DOHH2 (cell line): ENCODE data around the gene KIAA0930.

ENCODE experiments used
- H3F3A ChIP-seq: fragments of 200-600 bp; sonication (generic), shearing (Covaris generic); 2 replicates; pipeline ENCODE4 v1.6.0; 2016; ENCODE audit warnings: antibody characterized with exemption, mild to moderate bottlenecking; ENCODE audit not compliant: control insufficient read depth, insufficient read depth
- H3K27ac ChIP-seq: fragments of 200-600 bp; sonication (generic); 2 replicates; pipeline ENCODE4 v1.5.1; 2014; ENCODE audit warnings: low read depth, mild to moderate bottlenecking, low read length, moderate library complexity
- H3K27me3 ChIP-seq: fragments of 200-600 bp; sonication (generic); 2 replicates; pipeline ENCODE4 v1.6.1; 2014; ENCODE audit warnings: mild to moderate bottlenecking, low read length, mixed read lengths; ENCODE audit not compliant: control insufficient read depth
- H3K36me3 ChIP-seq: fragments of 200-600 bp; sonication (generic); 2 replicates; pipeline ENCODE4 v1.6.1; 2014; ENCODE audit warnings: mild to moderate bottlenecking, low read length, moderate library complexity, mixed read lengths; ENCODE audit not compliant: control insufficient read depth
- H3K4me1 ChIP-seq: fragments of 200-600 bp; sonication (generic); 2 replicates; pipeline ENCODE4 v1.6.1; 2014; ENCODE audit warnings: mild to moderate bottlenecking, low read length, mixed read lengths; ENCODE audit not compliant: control insufficient read depth
- H3K4me2 ChIP-seq: fragments of 200-600 bp; sonication (generic); 2 replicates; pipeline ENCODE4 v1.6.0; 2014; ENCODE audit warnings: mild to moderate bottlenecking, low read length, moderate library complexity
- H3K4me3 ChIP-seq: fragments of 200-600 bp; sonication (generic); 2 replicates; pipeline ENCODE4 v1.5.1; 2014; ENCODE audit warnings: mild to moderate bottlenecking, low read length, mixed read lengths
- H3K79me2 ChIP-seq: fragments of 200-600 bp; sonication (generic); 2 replicates; pipeline ENCODE4 v1.6.1; 2014; ENCODE audit warnings: mild to moderate bottlenecking, low read length, mixed read lengths; ENCODE audit not compliant: control insufficient read depth
- H3K9me2 ChIP-seq: fragments of 200-600 bp; sonication (generic); replicated peaks from 2 replicates; pipeline ENCODE4 v1.6.1; 2014; ENCODE audit warnings: mild to moderate bottlenecking, low read length, mixed read lengths; ENCODE audit not compliant: control insufficient read depth
- H3K9me3 ChIP-seq: fragments of 200-600 bp; sonication (generic); 2 replicates; pipeline ENCODE4 v1.6.1; 2014; ENCODE audit warnings: antibody characterized with exemption, low read length, mixed read lengths; ENCODE audit not compliant: control insufficient read depth, insufficient read depth
- H4K20me1 ChIP-seq: fragments of 200-600 bp; sonication (generic); 2 replicates; pipeline ENCODE4 v1.6.0; 2014; ENCODE audit warnings: low read depth, mild to moderate bottlenecking, antibody characterized with exemption, low read length, moderate library complexity; ENCODE audit not compliant: control insufficient read depth, insufficient read depth
- EZH2phosphoT487 ChIP-seq: fragments of 200-600 bp; sonication (generic); IDR thresholded peaks from 2 replicates; pipeline ENCODE4 v1.6.1; 2017; ENCODE audit warnings: borderline replicate concordance, mild to moderate bottlenecking, antibody characterized with exemption, low read length, moderate library complexity, mixed read lengths
- TF ChIP-seq, protein P1 (sequence below): fragments of 200-600 bp; sonication (generic); IDR thresholded peaks from one replicate; pipeline ENCODE4 v1.5.1; 2014; ENCODE audit warnings: antibody characterized with exemption, mild to moderate bottlenecking, low read depth, low read length; ENCODE audit not compliant: poor library complexity, severe bottlenecking

KIAA0930 gene

DNA sequence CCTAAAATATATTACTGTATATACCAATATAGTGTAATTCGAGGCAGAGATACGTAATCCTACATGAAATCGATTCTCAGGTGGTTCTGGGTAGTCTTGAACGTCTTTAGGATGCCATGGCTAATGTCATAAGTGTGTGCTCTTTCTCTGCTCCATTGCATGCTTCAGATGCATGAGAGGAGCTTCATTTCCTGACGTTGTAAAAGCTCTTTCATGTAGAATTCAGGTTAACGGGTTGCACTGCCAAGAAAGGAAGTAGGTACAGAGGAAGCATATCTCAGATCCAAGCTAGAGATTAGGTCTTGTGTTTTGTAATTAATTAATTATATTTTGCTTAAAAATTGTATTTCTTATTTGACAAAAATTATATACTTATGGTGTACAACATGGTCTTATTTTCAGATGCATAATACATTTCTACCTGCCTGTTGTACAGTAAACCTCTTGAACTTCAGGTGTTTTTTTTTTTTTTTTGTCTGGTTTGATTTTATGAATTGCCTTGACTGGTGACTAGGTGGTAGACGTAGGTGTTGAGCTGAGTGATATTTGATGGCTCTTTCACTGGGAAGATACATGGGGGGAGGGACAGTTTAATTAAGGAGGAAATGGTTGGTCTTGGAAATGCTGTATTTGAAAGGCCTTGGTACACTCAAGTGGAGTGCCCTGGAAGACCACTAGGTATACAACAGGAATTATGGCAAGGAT is 67.7 kb downstream of the KIAA0930 start:
- peaks cover 99% of the 10 kb centered on the region for H3K36me3 ChIP-seq
- H3K4me1 ChIP-seq: no peaks in the 10 kb centered on the region
- no peak overlapping the region for H3K27ac ChIP-seq
- no peak overlapping the region for H3K4me2 ChIP-seq
- TF ChIP-seq, protein P1, sequence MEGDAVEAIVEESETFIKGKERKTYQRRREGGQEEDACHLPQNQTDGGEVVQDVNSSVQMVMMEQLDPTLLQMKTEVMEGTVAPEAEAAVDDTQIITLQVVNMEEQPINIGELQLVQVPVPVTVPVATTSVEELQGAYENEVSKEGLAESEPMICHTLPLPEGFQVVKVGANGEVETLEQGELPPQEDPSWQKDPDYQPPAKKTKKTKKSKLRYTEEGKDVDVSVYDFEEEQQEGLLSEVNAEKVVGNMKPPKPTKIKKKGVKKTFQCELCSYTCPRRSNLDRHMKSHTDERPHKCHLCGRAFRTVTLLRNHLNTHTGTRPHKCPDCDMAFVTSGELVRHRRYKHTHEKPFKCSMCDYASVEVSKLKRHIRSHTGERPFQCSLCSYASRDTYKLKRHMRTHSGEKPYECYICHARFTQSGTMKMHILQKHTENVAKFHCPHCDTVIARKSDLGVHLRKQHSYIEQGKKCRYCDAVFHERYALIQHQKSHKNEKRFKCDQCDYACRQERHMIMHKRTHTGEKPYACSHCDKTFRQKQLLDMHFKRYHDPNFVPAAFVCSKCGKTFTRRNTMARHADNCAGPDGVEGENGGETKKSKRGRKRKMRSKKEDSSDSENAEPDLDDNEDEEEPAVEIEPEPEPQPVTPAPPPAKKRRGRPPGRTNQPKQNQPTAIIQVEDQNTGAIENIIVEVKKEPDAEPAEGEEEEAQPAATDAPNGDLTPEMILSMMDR: no peak
- TF ChIP-seq EZH2phosphoT487: no peak
- peaks cover 96% of the 10 kb centered on the region for H3K79me2 ChIP-seq
- H3K4me3 ChIP-seq: no peak overlapping the region
- H3F3A ChIP-seq: 0 out of 2 replicates have a peak, but pooled peaks cover 4% of the 10 kb centered on the region
- no peaks in the 10 kb centered on the region for H3K27me3 ChIP-seq
- H3K9me2 ChIP-seq: no peaks in the 10 kb centered on the region
- H3K9me3 ChIP-seq: no peaks in the 10 kb centered on the region
- H4K20me1 ChIP-seq: peaks cover 7% of the 10 kb centered on the region

DNA sequence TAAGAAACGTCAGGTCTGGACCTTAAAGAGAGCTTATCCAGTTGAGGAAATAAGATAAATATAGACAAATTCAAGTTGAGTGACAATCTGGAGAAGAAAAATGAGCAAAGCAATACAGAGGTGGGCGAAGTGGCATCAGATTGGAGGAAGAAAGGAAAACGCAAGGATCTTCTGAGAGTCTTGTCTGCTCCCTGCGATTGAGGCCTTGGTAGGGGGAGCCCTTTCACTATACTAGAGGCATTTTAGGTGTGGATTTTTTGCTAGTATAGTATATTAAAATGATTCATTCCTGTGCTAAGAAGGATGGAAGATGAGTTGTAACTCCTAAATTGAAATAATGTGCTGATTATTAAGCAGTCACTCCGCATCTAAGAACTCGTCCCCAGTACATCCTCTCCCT is 68.9 kb downstream of the KIAA0930 start:
- no peak for TF ChIP-seq EZH2phosphoT487
- TF ChIP-seq, protein P1: no peak
- Histone ChIP-seq H4K20me1 (peaks cover 9% of the 10 kb centered on the region), H3K4me1 (no peaks in the 10 kb centered on the region; the same call in 1 of the 2 replicates)

DNA sequence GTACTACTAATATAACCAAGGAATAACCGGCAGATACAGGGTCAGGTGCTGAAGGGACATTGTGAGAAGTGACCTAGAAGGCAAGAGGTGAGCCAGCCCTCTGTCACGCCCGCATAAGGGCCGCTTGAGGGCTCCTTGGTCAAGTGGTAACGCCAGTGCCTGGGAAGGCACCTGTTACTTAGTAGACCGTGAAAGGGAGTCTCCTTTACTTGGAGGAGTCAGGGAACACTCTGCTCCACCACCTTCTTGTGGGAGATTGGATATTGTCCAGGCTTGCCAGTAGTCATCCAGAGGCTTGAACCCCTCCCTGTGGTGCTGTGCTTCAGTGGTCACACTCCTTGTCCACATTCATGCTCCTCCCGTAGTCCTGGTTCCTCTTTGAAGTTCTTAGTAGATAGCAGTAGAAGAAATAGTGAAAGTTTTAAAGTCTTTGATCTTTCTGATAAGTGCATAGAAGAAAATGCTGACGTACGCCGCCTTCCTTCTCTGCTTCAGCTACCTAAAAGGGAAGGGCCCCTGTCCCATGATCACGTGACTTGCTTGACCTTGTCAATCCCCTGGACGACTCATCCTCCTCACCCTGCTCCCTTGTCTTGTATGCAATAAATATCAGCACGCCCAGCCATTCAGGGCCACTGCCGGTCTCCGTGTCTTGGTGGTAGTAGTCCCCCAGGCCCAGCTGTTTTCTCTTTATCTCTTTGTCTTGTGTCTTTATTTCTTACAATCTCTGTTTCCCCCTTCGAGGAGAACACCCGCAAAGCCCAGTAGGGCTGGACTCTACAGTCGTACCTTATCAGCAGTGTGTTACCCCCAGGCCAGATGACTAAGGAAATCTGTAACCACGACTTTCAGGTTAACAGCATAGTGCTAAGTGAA is 70.9 kb downstream of the KIAA0930 start:
- H3K36me3 ChIP-seq: peaks cover 97% of the 10 kb centered on the region
- H4K20me1 ChIP-seq: peaks cover 15% of the 10 kb centered on the region
- H3K4me1 ChIP-seq: peaks cover 16% of the 10 kb centered on the region
- H3F3A ChIP-seq: 0 out of 2 replicates have a peak, but pooled peaks cover 4% of the 10 kb centered on the region
- H3K9me3 ChIP-seq: no peaks in the 10 kb centered on the region
- H3K4me3 ChIP-seq: no peak overlapping the region
- H3K9me2 ChIP-seq: no peaks in the 10 kb centered on the region
- no peak overlapping the region for H3K27ac ChIP-seq
- TF ChIP-seq EZH2phosphoT487: no peak
- TF ChIP-seq, protein P1: no peak
- peaks cover 96% of the 10 kb centered on the region for H3K79me2 ChIP-seq
- H3K27me3 ChIP-seq: no peaks in the 10 kb centered on the region
- no peak overlapping the region for H3K4me2 ChIP-seq

More for the DNA sequence above, 68.9 kb downstream of the KIAA0930 start:
- Histone ChIP-seq H3K79me2 (peaks cover 96% of the 10 kb centered on the region), H3F3A (0 out of 2 replicates have a peak, but pooled peaks cover 4% of the 10 kb centered on the region), H3K9me2 (no peaks in the 10 kb centered on the region), H3K4me3 (no peak overlapping the region), H3K27ac (no peak overlapping the region), H3K36me3 (peaks cover 99% of the 10 kb centered on the region), H3K4me2 (no peak overlapping the region), H3K27me3 (no peaks in the 10 kb centered on the region), H3K9me3 (no peaks in the 10 kb centered on the region)
